Loucy (cell line): ENCODE measurements around the gene AACS.

Experiments
- CTCF ChIP-seq: fragments of 200-600 bp; sonication (generic); conservative IDR thresholded peaks from 2 replicates; pipeline ENCODE4 v1.5.1; 2014; ENCODE audit warnings: mild to moderate bottlenecking, antibody characterized with exemption, low read length
- EZH2phosphoT487 ChIP-seq: fragments of 200-600 bp; IDR thresholded peaks from 2 replicates; pipeline ENCODE4 v1.6.1; 2018; ENCODE audit warnings: antibody characterized with exemption, mild to moderate bottlenecking, moderate library complexity, borderline replicate concordance

- TF ChIP-seq CTCF (no peak), EZH2phosphoT487 (no peak)
These were observed 47.4 kb upstream of the AACS start for GRCh38 chr12:125017801-125018200.
